ENCODE data around the gene PPAT.

- TF ChIP-seq POLR2AphosphoS5 (IDR thresholded peaks at IDR 0.05; ENCODE audit: low read depth) (no peak), CTCF (IDR thresholded peaks at IDR 0.05; ENCODE audit: insufficient read depth, low read length) (no peak), SPI1 (IDR thresholded peaks at IDR 0.05; ENCODE audit: borderline replicate concordance, low read depth) (no peak)
Measured at GRCh38 chr4:56391270-56391669, 44.1 kb downstream of the PPAT start.
